Fibroblast of lung (primary cell): ENCODE measurements around the gene CAMK1D. TPM values are rescaled to one million over a fixed set of nuclear protein-coding genes. Genes with fewer than 3 reads are reported as not detected.
A peak's percentile ranks its signal among the peaks of the same experiment; 100 is the strongest.

ENCODE experiments used
- DNase-seq, 2 donors: peaks; one replicate each; pipeline versions ENCODE4 v3.0.0 to v3.0.0-alpha.2; 2010; ENCODE audit warnings: low read depth in 2 of 2
- H2AFZ ChIP-seq: 2 replicates; pipeline ENCODE4 v1.5.1; 2012; ENCODE audit warnings: low read length, control low read depth, inconsistent platforms
- H3K27ac ChIP-seq: 2 replicates; pipeline ENCODE4 v1.5.1; 2011; ENCODE audit warnings: low read length, control low read depth; ENCODE audit not compliant: insufficient read depth
- H3K27me3 ChIP-seq: 2 replicates; pipeline ENCODE4 v1.5.1; 2011; ENCODE audit warnings: mild to moderate bottlenecking, low read length; ENCODE audit not compliant: control insufficient read depth, insufficient read depth
- H3K36me3 ChIP-seq: 2 replicates; pipeline ENCODE4 v1.5.1; 2011; ENCODE audit warnings: low read length; ENCODE audit not compliant: control insufficient read depth, insufficient read depth
- H3K4me1 ChIP-seq: 2 replicates; pipeline ENCODE4 v1.5.1; 2011; ENCODE audit warnings: low read length; ENCODE audit not compliant: control insufficient read depth, insufficient read depth; ENCODE audit errors: extremely low read depth
- H3K4me2 ChIP-seq: 2 replicates; pipeline ENCODE4 v1.5.1; 2011; ENCODE audit warnings: low read length, control low read depth; ENCODE audit not compliant: insufficient read depth; ENCODE audit errors: extremely low read depth
- H3K4me3 ChIP-seq, 4 experiments: fragments of 200-600 bp in 1 of 4; sonication (generic) in 1 of 4; replicated peaks in 1 of 4; 2 replicates each; pipeline ENCODE4 v1.5.1; 2011 to 2016; ENCODE audit warnings: low read length in 4 of 4, low read depth in 3 of 4, mild to moderate bottlenecking in 3 of 4, control low read depth in 2 of 4, inconsistent platforms in 1 of 4, mixed read lengths in 1 of 4; ENCODE audit not compliant: insufficient read depth in 1 of 4; ENCODE audit errors: control extremely low read depth in 1 of 4
- H3K79me2 ChIP-seq: 2 replicates; pipeline ENCODE4 v1.5.1; 2012; ENCODE audit warnings: mild to moderate bottlenecking, low read length, inconsistent platforms; ENCODE audit not compliant: control insufficient read depth, insufficient read depth
- H3K9ac ChIP-seq: 2 replicates; pipeline ENCODE4 v1.5.1; 2011; ENCODE audit warnings: mild to moderate bottlenecking, low read length, control low read depth; ENCODE audit not compliant: insufficient read depth
- H3K9me3 ChIP-seq: 2 replicates; pipeline ENCODE4 v1.5.1; 2012; ENCODE audit warnings: low read depth, low read length; ENCODE audit not compliant: control insufficient read depth, insufficient read depth
- H4K20me1 ChIP-seq: 2 replicates; pipeline ENCODE4 v1.5.1; 2011; ENCODE audit warnings: low read length; ENCODE audit not compliant: control insufficient read depth, insufficient read depth; ENCODE audit errors: extremely low read depth
- CTCF ChIP-seq, 2 donors: IDR thresholded peaks in 1 of 2; conservative IDR thresholded peaks in 1 of 2; 1 replicate in 1 of 2; 2 replicates in 1 of 2; pipeline ENCODE4 v1.5.1; 2011 to 2012; ENCODE audit warnings: low read length in 2 of 2, control low read depth in 1 of 2, inconsistent platforms in 1 of 2, low read depth in 1 of 2, mild to moderate bottlenecking in 1 of 2
- EZH2 ChIP-seq: IDR thresholded peaks from 2 replicates; pipeline ENCODE4 v1.5.1; 2012; ENCODE audit warnings: low read length, control low read depth, mild to moderate bottlenecking; ENCODE audit errors: missing control alignments
- polyA plus RNA-seq, 2 donors: library from polyadenylated mRNA; depleted of rRNA in 1 of 2; stranded (reverse) in 1 of 2; unstranded in 1 of 2; fragments of >200 nt; gene quantifications; 2 replicates each; pipeline ENCODE4 v1.2.1, GENCODE V29; 2011 to 2012; ENCODE audit warnings: missing spikeins in 1 of 2
- total RNA-seq: library from RNA; depleted of rRNA; stranded (reverse); fragments of >200 nt; gene quantifications from 2 replicates; pipeline ENCODE4 v1.2.1, GENCODE V29; 2014

CAMK1D gene
- total and polyA plus RNA-seq, 2 donors (not counting 1 experiment from before 2014, with no cell fraction given), result 2.3 TPM

GRCh38 chr10:12579954-12580858 is 230.9 kb downstream of the CAMK1D start:
- Histone ChIP-seq H4K20me1 (no peaks in the 10 kb centered on the region), H3K36me3 (no peaks in the 10 kb centered on the region), H3K27me3 (no peaks in the 10 kb centered on the region), H3K4me3 (no peak overlapping the region), H3K4me1 (no peaks in the 10 kb centered on the region), H3K27ac (no peak overlapping the region), H3K4me2 (no peak overlapping the region), H3K9me3 (no peaks in the 10 kb centered on the region), H3K79me2 (no peaks in the 10 kb centered on the region), H2AFZ (no peak overlapping the region), H3K9ac (no peak overlapping the region)
- DNase-seq, result peak in 1 of 2 donors; percentile 41
- TF ChIP-seq EZH2 (no peak), CTCF (conservative IDR thresholded peaks at IDR 0.05 in 1 of 2, IDR thresholded peaks at IDR 0.05 in 1 of 2; ENCODE audit: low read depth in 1 of 2, low read length in 2 of 2) (no peak)

GRCh38 chr10:12583891-12584595 is 234.7 kb downstream of the CAMK1D start:
- DNase-seq, result no peak
- Histone ChIP-seq H3K4me1 (no peaks in the 10 kb centered on the region), H3K27me3 (no peaks in the 10 kb centered on the region), H3K79me2 (no peaks in the 10 kb centered on the region), H3K9ac (no peak overlapping the region), H3K4me2 (no peak overlapping the region), H3K27ac (no peak overlapping the region), H3K36me3 (no peaks in the 10 kb centered on the region), H3K9me3 (no peaks in the 10 kb centered on the region), H3K4me3 (no peak overlapping the region), H2AFZ (no peak overlapping the region), H4K20me1 (no peaks in the 10 kb centered on the region)
- TF ChIP-seq CTCF (conservative IDR thresholded peaks at IDR 0.05 in 1 of 2, IDR thresholded peaks at IDR 0.05 in 1 of 2; ENCODE audit: low read depth in 1 of 2, low read length in 2 of 2) (no peak), EZH2 (no peak)

- H3K4me1 ChIP-seq, result no peaks in the 10 kb centered on the region
- H3K9me3 ChIP-seq, result no peaks in the 10 kb centered on the region
- H3K9ac ChIP-seq, result no peak overlapping the region
- H4K20me1 ChIP-seq, result no peaks in the 10 kb centered on the region
- no peaks in the 10 kb centered on the region for H3K79me2 ChIP-seq
- H3K27ac ChIP-seq, result no peak overlapping the region
- H2AFZ ChIP-seq, result no peak overlapping the region
- DNase-seq, result no peak
- H3K4me3 ChIP-seq, result no peak overlapping the region
- TF ChIP-seq EZH2 (no peak), CTCF (conservative IDR thresholded peaks at IDR 0.05 in 1 of 2, IDR thresholded peaks at IDR 0.05 in 1 of 2; ENCODE audit: low read depth in 1 of 2, low read length in 2 of 2) (no peak)
- no peak overlapping the region for H3K4me2 ChIP-seq
- no peaks in the 10 kb centered on the region for H3K27me3 ChIP-seq
- no peaks in the 10 kb centered on the region for H3K36me3 ChIP-seq
These were observed 237.4 kb downstream of the CAMK1D start for GRCh38 chr10:12586741-12587140.
